Glomerular visceral epithelial cell (primary cell): ENCODE results near the gene OR10G6.
"Not testable (repeated sequence)": the region's sequence is repeated elsewhere in the genome, so short reads cannot be mapped to it uniquely, and the experiment has no call there.

Experiments used
- DNase-seq: peaks from one replicate; pipeline ENCODE4 v3.0.0-alpha.2; 2016; ENCODE audit errors: extremely low spot score

Gene OR10G6

GRCh38 chr11:123995119-123995518 is at the start of gene OR10G6:
TSS of gene OR10G6 (minus strand) at chr11:123995161. CDS start at chr11:123995161, 0 bp downstream.
- DNase-seq = no peak

DNA sequence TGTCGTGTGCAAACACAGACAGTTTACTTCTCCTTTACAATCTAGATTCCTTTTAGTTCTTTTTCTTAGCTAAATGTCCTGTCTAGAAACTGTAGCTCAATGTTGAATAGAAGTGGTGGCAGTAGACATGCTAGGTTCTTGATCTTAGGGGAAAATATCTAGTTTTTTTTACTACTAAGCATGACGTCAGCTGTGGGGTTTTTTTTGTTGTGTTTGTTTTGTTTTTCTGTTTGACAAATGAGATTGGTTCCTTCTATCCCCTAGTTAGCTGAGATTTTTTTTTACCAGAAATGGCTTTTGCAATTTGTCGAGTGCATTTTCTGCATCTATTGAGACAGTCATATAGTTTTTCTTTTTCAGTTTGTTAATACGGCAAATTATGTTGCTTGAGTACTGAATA is 48.5 kb upstream of the OR10G6 start:
- DNase-seq = no peak

DNA sequence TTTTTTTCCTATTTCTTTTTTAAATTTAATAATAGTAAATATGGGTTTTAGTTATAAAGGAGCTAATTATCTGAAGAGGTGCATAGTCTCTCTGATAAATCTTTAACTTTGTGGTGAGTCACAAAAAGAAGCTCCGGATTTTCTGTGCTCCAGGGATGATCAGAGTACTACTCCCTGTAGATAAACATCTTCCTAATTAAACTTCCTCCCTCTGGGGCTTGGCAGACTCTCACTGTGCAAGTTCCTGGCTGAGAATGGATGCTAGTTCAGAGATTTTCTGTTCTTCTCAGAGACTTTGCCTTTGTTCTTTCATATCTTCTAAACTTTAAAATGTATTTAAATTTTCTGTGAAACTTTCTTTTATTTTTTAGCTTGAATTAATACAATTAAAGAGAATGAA is 46.3 kb upstream of the OR10G6 start, which contains the start of gene OR10G7:
TSS of gene OR10G7 (minus strand) at position 72 of the 400 bp plus-strand sequence. CDS start 2,324 bp downstream, outside the sequence.
- no peak for DNase-seq

DNA sequence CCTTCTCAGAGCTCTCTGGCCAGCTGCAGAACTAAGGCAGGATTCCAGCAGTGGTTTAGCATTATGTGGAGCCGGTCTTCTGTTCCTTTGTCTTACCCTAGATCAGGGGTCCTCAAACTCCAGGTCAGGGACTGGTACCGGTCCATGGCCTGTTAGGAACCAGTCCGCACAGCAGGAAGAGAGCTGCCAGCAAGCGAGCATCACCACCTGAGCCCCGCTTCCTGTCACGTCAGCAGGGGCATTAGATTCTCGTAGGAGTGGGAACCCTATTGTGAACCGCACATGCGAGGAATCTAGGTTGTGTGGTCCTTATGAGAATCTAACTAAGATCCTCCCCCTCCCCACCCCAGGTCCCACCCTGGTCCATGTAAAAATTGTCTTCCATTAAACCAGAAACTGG is 44.6 kb upstream of the OR10G6 start:
- no peak for DNase-seq

DNA sequence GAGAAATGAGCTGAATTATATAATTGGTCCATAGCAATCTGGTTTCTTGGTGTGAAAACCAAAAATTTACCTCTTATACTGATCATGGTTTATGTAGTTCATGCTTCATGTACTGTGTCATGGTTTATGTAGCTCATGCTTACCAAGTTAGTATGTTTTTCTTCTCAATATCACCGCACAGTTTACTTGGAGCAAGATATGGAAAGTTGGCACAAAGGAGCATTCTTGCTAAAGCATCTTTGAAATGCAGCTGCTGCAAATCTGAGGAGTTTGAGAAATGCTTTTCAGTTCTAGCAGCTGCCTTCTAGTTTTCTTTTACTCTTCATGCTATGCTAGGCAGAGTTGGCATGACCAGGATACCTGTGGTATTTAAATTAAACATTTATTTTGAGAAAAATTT is 41.7 kb upstream of the OR10G6 start:
- no peak for DNase-seq

DNA sequence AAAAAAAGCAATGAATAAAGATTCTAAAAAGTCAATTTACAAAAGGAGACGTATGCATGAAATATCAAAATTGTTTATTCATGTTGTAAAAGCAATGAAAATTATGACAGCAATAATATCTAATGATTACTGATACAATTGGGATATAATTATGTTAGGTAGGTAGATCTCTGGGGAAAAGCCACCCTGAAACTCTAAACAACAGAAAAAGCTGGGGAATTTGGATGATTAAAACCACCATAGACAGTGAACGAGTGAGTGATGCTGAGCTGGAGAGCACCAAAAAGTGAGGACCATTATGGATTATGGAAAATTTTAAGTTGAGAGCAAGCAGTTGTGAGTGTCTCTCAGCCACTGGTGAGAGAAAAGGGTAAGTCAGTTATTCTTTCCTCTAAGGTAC is 31.5 kb upstream of the OR10G6 start, which contains the start of gene OR10G8:
TSS of gene OR10G8 (plus strand) at position 301 of the 400 bp plus-strand sequence. CDS start 2,825 bp downstream, outside the sequence.
- no peak for DNase-seq

- not testable (repeated sequence) for DNase-seq
Measured at GRCh38 chr11:124015837-124016236, 20.9 kb upstream of the OR10G6 start.

DNA sequence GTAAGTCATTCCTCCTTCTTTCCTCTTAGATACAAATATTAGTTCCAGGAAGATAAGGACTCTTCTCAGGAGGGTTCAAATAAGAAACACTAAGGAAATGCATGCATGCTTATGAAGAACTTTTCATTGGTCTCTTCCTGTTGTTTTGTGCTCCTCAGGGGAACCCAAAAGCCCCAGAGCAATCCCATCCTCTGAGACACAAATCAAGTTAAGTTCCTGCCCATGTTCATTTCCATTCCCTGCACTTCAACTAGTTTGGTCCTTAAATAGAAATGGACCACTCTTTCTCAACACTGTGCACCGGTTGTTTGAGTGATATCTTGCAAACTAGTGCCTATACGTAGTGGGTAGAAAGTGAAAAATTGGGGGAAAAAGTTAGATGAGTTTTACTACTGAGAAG is 17.7 kb upstream of the OR10G6 start, which contains the start of gene OR10G4:
TSS of gene OR10G4 (plus strand) at position 301 of the 400 bp plus-strand sequence. CDS start 2,578 bp downstream, outside the sequence.
- no peak for DNase-seq

DNA sequence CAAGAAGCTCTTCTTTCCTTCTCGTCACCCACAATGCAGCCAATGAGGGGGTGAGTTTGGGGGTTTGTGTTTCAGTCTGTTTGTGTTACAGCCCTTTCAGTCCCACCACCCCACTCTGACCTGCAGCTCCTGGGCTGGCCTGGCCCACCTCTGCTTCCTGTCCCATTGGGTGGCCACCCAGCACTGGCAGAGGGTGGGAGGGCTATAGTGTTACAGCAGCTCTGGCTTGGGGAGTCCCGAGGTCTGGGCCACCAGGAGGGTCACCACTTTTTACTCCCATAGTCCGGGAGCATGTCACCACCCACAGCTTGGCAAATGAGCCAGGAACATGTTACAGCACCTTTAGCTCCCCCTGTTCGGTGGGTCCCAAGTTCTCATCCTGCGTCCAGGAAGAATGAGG is 15.7 kb downstream of the OR10G6 start:
- DNase-seq = no peak

- no peak for DNase-seq
Measured at GRCh38 chr11:123977731-123978347, 17.1 kb downstream of the OR10G6 start, which contains the start of gene OR10S1. TSS of gene OR10S1 (minus strand) at chr11:123977781. CDS start at chr11:123977664, 117 bp downstream.

DNA sequence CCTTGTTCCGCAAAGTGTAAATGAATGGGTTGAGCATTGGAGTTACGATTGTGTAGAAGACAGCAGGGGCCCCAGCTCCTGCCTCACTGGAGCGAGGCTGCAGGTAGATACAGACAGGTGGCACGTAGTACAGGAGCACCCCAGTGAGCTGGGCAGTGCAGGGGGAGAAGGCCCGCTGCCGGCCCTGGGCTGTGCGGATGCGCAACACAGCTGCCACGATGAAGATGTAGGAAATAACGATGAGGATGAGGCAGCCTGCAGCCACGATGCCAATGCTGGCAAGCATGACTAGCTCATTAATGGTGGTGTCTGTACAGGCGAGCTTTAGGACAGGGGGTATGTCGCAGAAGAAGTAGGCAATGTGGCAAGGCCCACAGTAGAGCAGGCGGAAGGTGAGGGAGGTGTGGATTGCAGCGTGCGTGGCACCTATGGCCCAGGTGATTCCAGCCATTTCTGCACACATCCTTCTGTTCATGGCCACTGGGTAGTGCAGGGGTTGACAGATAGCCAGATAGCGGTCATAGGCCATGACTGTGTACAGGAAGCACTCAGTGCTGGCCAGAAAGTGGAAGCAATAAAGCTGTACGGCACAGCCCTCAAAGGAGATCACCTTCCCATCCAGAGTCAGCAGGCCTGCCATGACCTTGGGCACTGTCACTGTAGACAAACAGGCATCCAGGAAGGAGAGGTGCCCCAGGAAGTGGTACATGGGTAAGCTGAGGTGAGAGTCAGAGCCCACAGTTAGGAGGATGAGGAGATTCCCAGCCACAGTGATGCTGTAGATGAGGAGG is 18.0 kb downstream of the OR10G6 start:
- DNase-seq = no peak

- no peak for DNase-seq
Measured at GRCh38 chr11:123973816-123974215, 21.1 kb downstream of the OR10G6 start.

GRCh38 chr11:123956752-123957151 is 38.2 kb downstream of the OR10G6 start:
- DNase-seq = no peak

DNA sequence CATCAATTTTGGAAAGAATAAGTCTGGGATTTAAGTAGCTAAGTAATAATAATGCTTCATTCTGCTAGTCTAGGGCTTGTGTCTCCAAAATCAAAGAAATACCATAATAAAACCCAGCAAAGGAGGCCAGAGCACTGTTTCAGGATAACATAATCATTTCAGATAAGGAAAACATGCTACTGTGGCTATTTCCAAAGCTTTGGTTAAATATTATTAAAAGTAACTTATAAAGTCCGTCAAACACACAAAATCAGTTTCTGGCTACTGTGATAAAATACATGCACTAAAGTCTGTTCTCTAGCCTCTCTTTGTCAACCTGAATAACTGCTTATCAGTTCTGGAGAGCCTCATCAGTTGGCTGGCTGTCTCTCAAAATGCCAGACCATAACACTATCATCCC is 49.8 kb downstream of the OR10G6 start:
- DNase-seq = no peak
